Measurements from ENCODE around the gene FAM222A.

FAM222A gene

GRCh38 chr12:109713187-109714070 lies at the start of gene FAM222A:
Gene FAM222A, plus strand, starts transcription at chr12:109713825. Its CDS starts 30,322 bp downstream, at chr12:109744147.
- DNase-seq: peak; percentile 97

- no peak for DNase-seq
Measured at GRCh38 chr12:109664402-109664801, 49.2 kb upstream of the FAM222A start.

GRCh38 chr12:109666068-109666467 lies 47.6 kb upstream of the FAM222A start:
- no peak for DNase-seq

GRCh38 chr12:109670731-109671130 lies 42.9 kb upstream of the FAM222A start:
- no peak for DNase-seq

- DNase-seq: no peak
Measured at GRCh38 chr12:109671502-109671901, 42.1 kb upstream of the FAM222A start.

- no peak for DNase-seq
Measured at GRCh38 chr12:109673379-109673778, 40.2 kb upstream of the FAM222A start.

GRCh38 chr12:109673884-109674283 lies 39.7 kb upstream of the FAM222A start:
- no peak for DNase-seq

GRCh38 chr12:109675411-109675810 lies 38.2 kb upstream of the FAM222A start:
- DNase-seq: no peak

- DNase-seq: no peak
Measured at GRCh38 chr12:109677279-109677691, 36.3 kb upstream of the FAM222A start.

- no peak for DNase-seq
Measured at GRCh38 chr12:109678719-109679118, 34.9 kb upstream of the FAM222A start.

GRCh38 chr12:109679501-109680263 lies 33.9 kb upstream of the FAM222A start:
- DNase-seq: peak; percentile 49

- DNase-seq: no peak
Measured at GRCh38 chr12:109680264-109681005, 33.2 kb upstream of the FAM222A start.

GRCh38 chr12:109681986-109682707 lies 31.5 kb upstream of the FAM222A start:
- no peak for DNase-seq

- no peak for DNase-seq
Measured at GRCh38 chr12:109682708-109683060, 30.9 kb upstream of the FAM222A start.

- DNase-seq: no peak
Measured at GRCh38 chr12:109683316-109683715, 30.3 kb upstream of the FAM222A start.

GRCh38 chr12:109685574-109686447 lies 27.8 kb upstream of the FAM222A start:
- no peak for DNase-seq

- DNase-seq: no peak
Measured at GRCh38 chr12:109686523-109686922, 27.1 kb upstream of the FAM222A start.

GRCh38 chr12:109687250-109687649 lies 26.4 kb upstream of the FAM222A start:
- DNase-seq: no peak

GRCh38 chr12:109689426-109689825 lies 24.2 kb upstream of the FAM222A start:
- no peak for DNase-seq

- no peak for DNase-seq
Measured at GRCh38 chr12:109693160-109693559, 20.5 kb upstream of the FAM222A start.

All from NCI-H2107 (cell line).